COR-L47 (cell line): Measurements from ENCODE around the gene CTSD.

Experiments used
- DNase-seq: peaks from one replicate; lab custom pipeline; 2025; lab: John Stamatoyannopoulos, UW

The CTSD gene

DNA sequence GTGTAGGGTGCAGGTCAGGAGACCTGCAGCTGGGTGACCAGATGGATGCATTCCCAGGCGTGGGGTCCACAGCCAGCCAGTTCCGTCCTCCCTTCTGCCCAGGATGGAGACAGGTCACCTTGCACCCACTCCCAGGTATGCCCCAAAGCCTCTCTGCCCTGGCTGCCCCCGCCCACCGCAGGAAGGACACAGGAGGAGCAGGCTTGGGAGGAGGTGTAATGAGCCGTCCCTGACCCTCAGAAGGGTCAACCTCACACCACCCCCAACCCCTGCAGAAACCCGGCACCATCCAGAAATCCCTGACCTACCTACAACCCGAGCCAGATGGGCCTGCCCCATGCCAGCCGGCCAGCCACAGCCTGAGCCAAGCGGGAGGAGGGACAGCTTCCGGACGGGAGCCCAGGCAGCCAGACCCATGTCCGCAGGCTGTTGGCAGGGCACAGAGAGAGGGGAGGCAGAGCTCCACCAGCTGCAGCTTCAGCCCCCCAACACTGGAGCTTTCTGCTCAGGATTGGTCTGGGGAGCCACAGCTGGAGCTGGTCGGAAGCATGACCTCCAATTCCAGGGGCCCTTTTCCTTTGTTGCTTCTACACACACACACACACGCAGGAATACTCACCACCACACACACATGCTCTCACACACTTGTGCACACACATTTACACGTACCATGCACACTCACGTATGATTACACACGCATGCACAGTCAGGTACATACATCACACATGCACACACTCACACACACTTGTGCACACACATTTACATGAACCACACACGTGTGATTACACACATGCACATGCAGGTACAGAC is 18.6 kb downstream of the CTSD start:
- DNase-seq: no peak

DNA sequence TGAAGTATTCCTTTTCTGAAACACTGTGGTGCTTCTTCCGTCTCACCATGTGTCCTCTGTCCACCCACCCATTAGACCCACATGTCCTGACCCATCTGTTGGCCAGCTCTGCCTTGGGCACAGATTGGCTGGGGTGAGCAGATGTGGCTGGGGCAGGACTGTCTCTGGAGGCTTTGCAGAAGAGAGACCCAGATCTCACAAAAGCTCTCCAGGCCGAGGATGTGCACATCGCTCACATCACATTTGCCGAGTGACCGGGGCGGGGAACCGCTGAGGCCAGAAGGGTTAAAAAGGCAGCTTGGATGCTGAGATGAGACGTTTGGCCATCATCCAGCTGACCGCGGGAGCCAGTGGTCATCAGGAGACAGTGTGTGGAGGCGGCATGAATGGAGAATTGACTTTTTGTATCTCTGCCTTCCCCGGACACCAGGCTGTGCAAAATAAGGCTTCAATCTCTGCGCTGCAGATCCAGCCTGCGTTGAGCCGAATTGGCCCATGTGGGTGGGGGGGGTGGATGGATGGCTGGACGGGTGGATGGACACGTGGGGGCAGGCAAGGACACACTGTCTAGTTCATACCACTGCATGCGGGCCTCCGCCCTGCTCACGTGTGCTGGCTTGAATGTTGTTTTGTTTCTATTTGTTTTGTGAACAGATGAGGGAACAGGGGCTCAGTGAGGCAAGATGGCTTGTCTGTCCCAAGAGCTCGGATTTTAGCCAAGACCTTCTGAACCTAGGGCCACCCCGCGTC is 19.4 kb downstream of the CTSD start:
- DNase-seq: no peak

DNA sequence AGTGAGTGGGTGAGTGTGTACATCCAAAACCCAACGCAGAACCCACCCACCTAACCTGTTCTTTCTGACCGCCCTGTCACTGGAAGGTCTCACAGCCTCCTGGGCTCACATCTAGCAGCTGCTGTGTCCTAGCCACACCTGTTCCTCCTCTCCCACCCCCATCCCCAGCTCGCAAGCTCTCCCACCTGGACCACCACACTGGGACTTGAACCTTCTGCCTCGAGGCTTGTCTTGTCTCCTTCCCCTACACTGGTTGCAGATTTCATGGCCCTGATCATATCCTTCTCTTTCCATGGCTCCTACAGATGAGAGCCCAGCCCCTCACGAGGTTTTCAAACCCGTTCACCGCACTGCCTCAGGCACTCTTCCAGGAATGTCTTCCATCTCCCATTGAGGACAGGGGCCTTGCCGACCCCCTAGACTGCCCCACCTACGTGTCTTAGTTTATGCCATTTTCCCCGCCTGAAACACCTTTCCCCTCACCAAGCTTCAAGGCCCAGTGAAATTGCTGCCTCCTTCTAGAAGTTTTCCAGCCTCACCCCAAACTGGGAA is 20.1 kb downstream of the CTSD start:
- no peak for DNase-seq

DNA sequence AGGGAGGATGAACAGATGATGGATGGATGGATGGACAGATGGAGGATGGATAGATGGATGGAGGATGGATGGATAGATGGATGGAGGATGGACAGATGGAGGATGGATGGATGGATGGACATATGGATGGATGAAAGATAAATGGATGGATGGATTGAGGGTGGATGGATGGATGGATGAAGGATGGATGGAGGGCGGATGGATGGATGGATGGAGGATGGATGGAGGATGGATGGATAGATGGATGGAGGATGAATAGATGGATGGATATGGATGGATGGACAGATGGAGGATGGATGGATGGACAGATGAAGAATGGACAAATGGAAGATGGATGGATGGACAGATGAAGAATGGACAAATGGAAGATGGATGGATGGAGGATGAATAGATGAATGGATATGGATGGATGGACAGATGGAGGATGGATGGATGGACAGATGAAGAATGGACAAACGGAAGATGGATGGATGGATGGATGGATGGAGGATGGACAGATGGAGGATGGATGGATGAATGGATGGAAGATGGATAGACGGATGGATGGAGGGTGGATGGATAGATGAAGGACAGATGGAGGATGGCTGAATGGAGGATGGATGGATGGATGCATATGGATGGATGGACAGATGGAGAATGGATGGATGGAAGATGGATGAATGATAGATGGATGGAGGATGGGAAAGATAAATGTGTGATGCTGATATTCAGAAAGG is 20.7 kb downstream of the CTSD start:
- no peak for DNase-seq

DNA sequence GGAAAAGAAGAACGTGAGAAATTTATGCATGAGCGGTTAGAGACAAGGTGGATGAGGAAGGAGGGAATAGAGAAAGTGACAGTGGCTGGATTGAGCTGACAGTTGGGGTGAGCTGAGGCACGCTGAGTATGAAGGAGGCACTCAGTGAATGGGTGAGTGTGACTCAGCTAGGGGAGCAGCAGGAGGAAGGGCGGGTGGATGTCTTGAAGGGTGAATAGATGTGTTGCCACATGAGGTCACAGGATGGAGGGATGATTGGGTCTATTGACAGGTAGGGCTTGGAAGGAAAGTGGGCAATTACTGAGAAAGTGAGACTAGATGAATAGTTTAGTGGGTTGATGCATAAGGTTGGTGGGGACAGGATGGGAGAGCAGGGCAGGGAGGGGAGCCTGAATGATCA is 21.4 kb downstream of the CTSD start:
- no peak for DNase-seq

DNA sequence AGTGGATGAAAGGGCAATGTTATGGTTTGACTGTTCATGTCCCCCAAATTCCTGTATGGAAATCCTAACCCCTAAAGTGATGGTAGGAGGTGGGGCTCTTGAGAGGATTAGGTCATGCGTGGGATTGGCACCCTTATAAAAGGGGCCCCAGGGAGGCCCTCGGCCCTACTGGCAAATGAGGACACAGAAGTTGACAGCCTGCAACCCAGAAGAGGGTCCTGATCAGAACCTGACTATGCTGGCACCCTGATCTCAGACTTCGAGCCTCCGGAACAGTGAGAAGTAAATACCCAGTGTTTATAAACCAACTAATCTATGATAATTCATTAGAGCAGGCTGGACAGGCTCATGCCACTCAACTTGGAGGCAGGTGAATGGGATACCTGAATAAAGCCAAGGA is 22.0 kb downstream of the CTSD start:
- DNase-seq: no peak

DNA sequence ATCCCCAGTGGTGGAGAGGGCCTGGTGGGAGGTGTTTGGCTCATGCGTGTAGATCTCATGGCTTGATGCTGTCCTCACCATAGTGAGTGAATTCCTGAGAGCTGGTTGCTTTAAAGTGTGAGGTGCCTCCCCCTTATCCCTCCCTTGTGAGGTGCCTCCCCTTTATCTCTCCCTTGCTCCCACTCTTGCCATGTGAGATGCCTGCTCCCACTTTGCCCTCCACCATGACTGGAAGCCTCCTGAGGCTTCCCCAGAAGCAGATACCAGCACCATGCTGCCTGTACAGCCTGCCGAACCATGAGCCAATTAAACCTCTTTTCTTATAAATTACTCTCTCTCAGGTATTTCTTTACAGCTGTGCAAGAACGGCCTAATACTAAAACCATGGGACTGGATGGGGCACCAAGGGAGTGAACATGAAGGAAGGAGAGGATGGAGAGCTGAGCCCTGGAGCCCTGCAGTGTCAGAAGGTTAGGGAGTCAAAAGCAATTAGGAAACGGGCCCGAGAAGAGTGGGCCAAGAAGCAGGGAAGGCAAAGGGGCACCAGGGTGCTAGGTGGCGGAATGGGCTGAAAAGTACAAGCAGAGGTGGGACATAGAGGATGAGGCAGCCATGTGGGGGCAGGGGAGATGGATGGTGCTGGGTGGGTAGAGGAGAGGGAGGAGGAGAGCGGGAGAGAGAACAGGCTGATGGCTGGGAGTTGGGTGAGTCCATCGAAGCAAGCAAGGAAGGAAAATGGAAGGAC is 22.8 kb downstream of the CTSD start:
- DNase-seq: no peak

DNA sequence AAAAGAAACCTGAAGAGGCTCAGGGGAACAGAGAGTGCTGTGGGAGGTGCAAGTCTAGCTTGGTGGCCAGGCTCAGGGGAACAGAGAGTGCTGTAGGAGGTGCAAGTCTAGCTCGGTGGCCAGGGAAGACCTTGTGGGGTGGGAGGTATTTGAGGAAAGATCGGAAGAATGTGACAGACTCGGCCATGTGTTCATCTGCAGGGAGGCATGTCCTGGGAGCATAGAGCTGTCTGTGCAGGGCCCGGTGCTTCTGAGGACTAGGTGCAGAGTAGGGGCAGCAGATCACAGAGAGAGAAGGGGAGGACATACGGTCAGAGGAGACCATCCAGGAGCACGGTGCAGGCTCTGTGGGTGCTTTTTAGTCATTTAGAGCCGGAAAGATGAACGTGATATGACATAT is 24.2 kb downstream of the CTSD start:
- no peak for DNase-seq

DNA sequence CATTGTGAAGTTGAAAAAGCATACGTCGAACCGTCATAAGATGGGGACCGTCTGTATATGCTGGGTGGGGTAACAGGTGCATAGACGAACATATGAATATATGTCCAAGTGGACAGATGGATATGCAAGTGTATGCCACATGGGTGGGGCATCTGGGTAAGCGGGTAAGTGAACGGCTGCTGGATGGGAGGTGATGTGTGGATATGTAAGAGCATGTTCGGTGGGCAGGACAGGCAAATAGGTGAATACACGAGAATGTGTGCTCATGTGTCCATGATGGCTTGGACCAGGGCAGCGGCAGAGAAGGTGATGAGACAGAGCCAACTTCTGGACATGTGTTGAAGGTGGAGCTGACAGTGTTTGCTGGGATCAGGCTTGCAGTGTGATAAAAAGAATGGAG is 25.3 kb downstream of the CTSD start:
- no peak for DNase-seq

DNA sequence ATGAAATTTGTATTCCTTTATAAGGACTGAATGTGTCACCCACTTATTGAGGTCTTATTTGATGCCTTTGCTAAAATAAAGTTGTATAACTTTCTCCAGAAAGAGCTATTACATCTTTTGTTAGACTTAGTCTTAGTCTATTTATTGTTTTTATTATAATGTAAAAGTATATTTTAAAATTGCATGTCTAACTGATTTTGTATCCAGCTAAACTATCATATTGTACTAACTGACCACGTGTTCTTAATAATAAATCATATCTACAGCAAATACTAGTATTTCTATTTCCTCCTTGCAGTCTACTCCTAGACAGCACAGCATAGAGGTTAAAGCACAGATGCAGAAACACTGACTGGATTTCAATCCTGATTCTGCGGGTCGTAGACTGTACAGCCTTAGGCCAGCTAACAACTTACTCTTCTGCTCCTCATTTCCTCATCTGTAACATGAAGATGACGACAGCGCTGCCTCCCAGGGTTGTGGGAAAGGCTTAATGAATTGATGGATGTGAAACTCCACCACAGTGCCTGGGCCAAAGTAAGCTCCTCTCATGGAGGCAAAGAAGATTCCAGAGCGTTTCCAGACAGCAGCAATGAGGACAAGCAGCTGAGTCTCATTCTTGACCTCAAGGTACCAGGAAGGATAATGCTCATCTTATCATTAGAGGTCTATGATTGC is 26.5 kb downstream of the CTSD start:
- no peak for DNase-seq

DNA sequence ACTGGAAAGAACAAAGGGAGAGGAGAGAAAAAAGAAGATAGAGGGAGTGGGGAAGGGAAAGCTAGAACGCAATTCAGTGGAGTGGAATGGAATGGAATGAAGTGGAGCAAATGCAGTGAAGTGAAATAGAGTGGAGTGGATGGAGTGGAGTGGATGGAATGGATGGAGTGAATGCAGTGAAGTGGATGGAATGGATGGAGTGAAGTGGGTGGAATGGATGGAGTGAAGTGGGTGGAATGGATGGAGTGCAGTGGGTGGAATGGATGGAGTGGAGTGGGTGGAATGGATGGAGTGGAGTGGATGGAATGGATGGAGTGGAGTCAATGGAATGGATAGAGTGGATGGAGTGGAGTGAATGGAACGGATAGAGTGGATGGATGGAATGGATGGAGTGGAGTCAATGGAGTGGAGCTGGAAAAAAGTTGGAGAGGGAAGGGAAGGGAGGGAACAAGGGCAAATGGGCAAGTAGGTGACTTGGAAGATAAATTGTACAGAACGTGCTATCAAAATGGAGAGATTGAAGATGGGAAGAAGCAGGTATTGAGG is 27.2 kb downstream of the CTSD start:
- DNase-seq: no peak

DNA sequence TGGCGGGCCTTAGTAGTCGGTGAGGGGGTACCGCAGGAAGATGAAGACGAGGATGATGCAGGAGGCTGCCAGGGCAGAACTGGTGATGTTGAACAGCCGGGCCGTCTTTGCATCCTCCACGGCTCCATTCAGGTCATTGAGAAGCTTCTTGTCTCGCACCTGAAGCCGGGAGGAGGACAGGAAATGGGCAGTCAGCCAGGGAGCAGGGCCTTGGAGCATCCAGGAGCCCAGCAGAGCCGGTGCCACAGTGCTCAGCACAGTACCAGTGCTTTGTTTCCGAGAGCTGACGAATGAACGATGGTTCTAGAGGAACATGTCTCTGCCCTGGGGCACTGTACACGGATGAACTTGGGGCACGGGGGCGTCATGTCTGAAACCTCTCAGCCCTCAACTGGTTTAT is 28.5 kb downstream of the CTSD start:
- no peak for DNase-seq

DNA sequence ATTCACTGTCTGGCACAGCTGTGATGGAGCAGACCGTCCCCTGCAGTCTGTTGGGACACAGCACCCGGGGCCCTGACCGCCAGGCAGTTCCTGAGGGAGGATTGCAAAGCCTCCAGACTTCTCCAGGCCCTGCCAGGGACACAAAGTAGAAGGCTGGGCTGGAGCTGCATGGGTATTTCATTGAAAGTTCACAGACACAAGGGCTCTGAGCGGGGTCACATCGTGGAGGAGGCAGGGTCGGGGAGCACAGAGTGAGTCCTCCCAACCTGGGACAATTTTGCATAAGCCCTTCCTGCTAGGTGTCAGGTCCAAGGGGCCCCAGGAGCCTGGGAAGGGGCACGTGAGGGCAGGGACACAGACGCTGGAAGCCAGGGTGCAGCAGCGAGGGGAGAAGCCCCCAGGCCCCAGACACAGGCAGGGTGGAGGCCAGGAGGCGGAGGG is 29.1 kb downstream of the CTSD start:
- DNase-seq: no peak

DNA sequence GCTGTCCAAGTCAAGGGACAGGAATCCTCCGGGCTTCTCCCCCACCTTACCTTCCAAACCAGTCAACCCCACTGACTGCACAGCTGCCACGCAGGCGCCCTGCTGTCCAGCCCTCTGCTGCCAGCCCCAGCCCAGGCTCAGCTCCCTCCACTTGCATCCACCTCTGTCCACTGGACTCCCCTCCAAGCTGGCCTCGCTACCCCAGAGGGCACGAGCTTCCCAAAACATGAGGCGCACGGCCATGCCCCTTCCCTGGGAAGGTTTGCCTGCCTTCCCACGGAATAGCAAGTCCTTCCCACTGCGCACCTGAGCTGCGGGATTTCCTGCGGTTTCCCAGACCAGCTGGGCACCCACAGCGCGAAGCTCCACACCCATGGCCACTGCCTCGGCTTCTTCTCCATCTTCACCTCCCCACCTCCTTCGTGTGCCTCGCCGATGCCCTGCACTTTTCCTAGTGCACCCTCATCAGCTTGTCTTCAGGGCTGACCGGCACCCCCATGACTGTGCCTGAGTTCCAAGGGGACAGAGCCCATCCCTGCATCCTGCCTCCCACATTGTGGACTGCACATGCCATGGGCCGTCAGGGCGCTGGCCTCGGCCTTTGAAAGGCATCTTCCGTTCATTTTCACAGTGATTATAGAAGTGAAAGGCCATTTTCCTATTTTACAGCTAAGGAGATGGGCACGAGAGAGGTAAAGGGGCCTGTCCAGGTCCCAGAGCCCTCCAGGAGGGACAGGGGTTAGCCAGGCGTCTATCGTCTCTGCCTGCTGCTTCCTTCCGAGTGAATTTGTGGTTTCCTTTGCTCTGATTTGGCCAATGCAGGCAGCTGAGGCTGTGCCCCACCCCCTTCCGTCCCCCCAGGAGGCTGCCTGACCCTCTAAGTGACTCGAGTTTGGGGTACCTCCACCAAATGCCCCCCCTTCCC is 29.7 kb downstream of the CTSD start:
- DNase-seq: no peak

DNA sequence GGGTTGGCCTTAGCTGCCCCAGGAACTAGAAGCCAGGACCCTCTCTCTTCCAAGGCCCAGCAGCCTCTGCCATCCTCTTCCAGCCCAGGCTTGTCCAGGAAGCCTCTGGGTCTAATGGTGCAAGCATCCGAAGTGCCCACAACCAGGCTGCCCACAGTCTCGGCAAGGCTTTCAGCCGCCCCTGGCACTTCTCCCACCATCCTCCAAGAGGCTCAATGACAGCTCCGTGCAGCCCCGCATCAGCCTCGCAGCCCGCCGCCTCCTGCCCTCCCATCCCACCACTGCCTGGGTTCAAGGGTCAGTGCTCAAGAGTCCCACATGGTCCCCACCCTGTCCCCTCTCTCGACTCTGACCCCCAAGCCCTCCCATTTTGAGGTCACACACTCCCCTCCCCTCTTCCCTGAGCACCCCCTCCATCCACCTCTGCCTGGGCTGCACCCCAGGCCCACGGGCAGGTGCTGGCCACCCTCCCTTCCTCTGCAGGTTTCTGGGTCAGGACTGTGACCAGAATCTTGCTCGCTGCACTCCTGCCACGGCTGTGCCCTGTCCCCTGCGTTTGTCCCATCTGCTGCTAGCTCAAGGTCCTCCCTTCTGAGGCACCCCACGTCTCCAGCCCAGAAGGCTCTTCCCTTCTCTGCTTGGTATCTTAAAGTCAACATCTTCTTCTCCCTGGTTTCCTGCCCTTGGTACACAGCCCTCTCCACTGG is 30.6 kb downstream of the CTSD start:
- DNase-seq: no peak

DNA sequence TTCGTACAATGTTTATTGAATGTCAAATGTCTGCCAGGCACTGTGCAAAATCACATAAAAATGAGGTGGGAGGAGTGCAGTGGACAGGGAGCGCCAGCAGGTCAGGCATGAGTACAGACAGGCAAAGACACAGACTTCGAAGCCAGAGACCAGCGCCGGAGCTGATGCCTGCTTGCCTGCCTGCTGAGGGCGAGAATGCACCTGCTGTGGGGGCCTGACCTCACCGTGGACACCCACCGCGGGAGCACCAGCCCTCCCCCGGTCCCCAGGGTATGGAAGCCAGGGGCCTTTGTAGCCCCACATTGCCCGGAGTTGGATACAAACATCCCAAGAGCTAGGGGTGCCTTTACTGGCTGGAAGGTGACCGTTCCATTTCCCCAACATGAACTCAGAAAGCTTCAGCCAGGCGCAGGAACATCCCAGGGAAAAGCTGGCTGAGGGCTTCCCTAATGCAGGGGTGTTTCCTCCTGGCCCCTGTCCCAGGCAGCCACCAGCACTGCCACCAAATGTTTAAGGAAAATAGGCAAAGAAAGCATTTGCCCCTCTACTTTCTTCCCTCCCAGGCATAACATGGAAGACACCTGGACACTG is 31.2 kb downstream of the CTSD start:
- no peak for DNase-seq

DNA sequence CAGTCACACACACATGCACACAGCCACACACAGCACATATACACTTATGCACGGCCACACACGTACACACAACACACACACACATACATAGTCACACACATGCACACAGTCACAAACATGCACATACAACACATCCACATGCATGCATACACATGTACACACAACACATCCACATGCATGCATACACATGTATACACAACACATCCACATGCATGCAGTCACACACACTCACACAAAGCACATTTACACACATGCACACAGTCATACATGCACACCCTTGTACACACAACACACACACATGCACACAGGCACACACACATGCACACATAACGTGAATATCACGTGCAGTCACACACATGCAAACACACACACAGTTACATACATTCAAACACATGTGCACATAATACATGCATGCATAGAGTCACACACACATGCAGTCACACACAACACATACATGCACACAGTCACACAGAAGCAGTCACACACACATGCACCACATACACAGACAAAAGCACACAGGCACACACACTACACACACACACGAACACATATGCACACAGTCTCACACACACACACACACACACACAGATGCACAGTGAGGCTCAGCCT is 32.2 kb downstream of the CTSD start:
- DNase-seq: no peak

DNA sequence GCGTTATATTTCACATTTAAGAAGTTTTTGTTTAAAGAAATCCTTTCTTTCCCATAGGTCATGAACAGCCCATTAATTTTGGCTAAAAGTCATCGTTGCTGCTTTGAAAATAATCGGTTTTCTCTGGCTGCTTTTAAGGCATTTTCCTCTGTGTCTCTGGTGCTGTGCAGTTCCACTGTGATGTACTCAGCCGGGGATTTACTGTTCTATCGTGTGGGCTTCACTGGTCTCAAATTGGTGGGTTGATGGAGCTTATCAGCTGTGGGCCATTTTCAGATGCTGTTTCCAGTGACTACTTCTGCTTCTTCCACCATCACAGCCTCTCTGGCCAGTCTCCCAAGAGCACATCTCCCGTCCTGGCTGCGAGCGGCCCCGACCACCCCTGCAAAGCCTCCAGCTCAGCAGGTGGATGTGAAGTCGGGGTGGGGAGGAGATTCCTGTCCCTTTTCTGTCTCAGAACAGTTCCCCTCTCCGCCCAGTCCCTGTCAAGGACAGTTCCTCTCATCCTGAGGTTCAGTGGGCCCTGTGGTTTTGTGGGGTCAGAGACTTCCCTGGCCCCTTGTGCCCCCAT is 33.6 kb downstream of the CTSD start:
- no peak for DNase-seq
